ENCODE measurements around the gene GSTM2.

The GSTM2 gene

GRCh38 chr1:109667452-109668122, at the start of gene GSTM2:
Gene GSTM2, plus strand, starts transcription at chr1:109668057. Its CDS starts 59 bp downstream, at chr1:109668116.
- DNase-seq (ENCODE audit: low read depth in 2 of 2) = peak; percentile 70 to 75

GRCh38 chr1:109618661-109619575, 48.9 kb upstream of the GSTM2 start:
- DNase-seq (ENCODE audit: low read depth in 2 of 2) = no peak

GRCh38 chr1:109619576-109620400, 48.1 kb upstream of the GSTM2 start, which contains the start of the genes AMPD2 and GNAT2:
Gene AMPD2, plus strand, starts transcription at chr1:109619837. Its CDS starts 1,339 bp downstream, at chr1:109621176.
Gene GNAT2, minus strand, starts transcription at chr1:109619616. Its CDS starts 6,746 bp downstream, at chr1:109612870.
- DNase-seq (ENCODE audit: low read depth in 2 of 2) = peak; percentile 63 to 66

GRCh38 chr1:109620401-109620791, 47.5 kb upstream of the GSTM2 start:
- peak in 1 of 2 experiments; percentile 54 for DNase-seq (ENCODE audit: low read depth in 2 of 2)

DNA sequence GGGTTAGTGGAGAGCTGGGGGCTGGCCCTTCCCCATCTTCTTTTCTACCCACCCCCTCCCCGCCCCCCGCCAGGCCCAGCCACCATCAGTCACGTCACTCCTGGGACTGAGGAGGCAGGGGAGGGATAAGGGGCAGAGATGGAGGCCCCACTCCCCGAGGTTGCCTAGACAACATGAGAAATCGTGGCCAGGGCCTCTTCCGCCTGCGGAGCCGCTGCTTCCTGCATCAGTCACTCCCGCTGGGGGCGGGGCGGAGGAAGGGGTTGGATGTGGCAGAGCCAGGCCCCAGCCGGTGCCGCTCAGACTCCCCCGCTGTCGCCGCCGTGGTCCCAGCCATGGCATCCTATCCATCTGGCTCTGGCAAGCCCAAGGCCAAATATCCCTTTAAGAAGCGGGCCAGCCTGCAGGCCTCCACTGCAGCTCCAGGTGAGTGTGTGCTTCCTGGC, 47.0 kb upstream of the GSTM2 start:
- DNase-seq (ENCODE audit: low read depth in 2 of 2) = peak; percentile 89 to 90

DNA sequence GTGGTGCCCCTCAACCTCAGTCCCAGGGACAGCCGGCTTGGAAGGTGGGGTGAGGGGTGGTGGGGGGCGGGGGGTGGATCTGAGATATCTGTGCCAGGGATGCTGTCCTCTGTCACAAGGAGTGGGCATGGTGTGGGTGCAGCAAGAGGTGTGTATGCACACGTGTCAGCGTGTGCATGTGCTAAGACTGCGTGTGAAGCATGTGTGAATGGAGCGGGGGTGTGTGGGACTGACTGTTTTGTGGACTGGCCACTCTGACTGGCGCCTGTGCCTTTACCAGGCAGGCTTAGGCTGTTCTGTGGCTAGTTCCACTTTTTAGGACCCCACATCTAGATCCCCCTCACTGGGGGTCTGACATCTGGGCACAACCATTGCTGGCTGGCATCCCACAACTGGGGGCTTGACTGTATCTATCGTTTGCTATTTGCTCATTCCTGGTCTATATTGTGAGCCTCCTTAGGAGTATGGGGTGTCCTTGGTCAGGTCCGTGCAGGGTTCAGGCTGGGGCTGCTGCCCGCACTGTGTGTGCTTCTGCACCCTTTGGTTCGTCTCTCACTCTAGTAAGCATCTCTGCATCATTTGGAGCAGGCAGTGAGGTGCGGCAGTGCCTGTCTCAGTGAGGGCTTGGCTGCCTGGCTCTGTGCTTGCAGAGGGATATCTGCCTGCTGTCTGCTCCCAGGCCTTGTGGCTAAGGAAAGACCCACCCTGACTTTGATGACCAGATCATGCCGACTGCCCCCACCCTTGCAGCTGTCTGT, 46.3 kb upstream of the GSTM2 start:
- DNase-seq (ENCODE audit: low read depth in 2 of 2) = no peak

DNA sequence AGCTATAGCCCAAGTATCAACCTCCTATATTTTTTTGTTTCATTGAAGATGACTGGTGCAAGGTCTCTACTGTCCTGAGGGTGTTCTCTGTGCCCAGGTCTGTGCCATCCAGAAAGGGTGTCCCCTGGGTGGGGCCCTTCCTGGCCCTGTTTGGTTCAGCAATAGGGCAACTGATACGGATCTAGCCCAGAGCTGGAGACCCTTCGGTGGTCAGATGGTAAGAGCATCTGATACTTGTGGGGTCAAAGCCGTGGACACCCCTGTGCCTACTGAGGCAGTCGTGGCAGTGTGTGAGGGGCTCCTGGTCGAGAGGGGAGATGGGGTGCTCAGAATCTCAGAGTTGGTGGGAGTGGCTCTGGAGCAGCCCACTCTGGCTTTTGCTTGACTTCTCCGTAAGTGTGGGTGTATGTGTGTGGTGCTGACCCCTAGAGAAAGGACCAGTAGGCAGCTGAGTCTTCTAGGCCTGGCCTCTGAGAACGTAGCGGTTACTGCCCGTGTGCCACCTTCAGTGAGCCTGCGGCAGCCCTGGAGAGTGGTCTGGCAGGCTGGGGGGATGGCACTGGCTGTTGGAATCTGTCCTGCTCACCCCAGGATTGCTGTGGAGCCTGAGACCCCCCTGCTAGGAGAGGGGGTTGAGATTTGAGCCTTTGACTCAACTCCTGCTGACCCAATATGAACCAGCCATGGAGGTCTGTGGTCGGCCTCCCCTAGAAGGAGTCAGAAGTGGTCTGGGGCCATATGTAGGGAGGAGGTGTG, 45.5 kb upstream of the GSTM2 start:
- DNase-seq (ENCODE audit: low read depth in 2 of 2) = no peak

DNA sequence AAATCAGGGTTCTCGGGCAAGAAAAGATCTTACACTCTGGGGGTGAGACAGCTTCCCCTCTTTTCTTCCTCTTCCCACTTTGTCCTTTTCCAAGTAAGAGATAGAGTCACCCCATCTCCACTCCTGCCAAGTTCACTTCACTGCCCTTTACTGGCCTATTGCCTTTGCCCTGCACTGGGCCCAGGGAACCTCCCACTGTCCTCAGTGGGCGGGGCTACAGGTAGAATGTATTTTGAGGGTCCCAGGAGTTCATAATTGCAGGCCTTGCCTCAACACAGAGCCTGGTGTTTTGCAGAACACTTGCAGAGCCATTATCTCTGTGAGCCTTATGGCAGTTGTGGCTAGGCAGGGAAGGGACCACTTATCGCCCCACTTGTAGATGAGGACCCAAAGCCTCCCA, 45.0 kb upstream of the GSTM2 start:
- DNase-seq (ENCODE audit: low read depth in 2 of 2) = no peak

GRCh38 chr1:109623601-109624161, 44.2 kb upstream of the GSTM2 start:
- DNase-seq (ENCODE audit: low read depth in 2 of 2) = no peak

GRCh38 chr1:109624201-109625010, 43.5 kb upstream of the GSTM2 start:
- no peak for DNase-seq (ENCODE audit: low read depth in 2 of 2)

DNA sequence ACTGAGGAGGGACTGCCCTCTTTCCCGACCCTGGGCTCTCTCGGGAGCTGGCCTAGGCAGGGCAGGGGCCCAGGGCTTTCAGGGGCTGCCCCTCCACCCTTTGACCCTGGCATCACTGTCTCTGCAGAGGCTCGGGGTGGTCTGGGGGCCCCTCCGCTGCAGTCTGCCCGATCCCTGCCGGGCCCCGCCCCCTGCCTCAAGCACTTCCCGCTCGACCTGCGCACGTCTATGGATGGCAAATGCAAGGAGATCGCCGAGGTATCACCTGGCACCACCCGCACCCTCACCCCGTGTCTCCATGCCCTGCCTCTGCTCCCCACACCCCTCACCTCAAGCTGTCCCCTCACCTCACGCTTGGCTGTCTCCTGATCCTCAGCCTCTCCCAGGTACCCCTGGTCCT, 42.7 kb upstream of the GSTM2 start:
- DNase-seq (ENCODE audit: low read depth in 2 of 2) = no peak

DNA sequence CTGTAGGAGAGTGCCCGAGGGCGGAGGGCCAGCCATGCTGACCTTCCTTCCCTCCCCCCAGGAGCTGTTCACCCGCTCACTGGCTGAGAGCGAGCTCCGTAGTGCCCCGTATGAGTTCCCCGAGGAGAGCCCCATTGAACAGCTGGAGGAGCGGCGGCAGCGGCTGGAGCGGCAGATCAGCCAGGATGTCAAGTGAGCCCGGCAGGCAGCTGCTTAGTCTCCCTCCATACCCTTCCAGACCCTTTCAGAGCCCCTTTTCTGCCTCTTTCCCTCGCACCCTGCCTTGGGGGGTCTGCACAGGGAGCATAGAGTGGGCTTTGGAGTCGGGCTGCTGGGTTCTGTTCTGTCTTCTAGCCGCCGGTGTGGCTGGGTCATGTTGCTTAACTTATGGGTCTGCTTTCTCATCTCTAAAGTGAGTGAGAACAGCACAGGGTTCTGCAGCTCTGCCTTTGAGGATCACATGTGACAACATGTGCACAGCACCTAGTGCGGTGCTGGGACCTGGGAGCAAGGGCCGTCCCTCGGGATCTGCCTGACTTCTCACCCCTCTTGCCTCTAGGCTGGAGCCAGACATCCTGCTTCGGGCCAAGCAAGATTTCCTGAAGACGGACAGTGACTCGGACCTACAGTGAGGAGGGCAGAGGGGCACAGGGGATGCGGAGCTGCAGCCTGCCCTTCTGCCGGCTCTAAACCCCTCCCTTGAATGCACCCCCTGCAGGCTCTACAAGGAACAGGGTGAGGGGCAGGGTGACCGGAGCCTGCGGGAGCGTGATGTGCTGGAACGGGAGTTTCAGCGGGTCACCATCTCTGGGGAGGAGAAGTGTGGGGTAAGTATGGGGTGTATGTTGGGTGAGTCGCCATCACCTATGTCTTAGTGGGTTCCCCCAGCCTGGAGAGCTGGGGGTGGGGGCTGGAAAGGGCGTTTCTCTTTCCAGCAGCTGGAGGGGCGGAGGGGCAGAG, 42.0 kb upstream of the GSTM2 start:
- no peak for DNase-seq (ENCODE audit: low read depth in 2 of 2)

GRCh38 chr1:109626682-109627408, 41.0 kb upstream of the GSTM2 start:
- DNase-seq (ENCODE audit: low read depth in 2 of 2) = no peak

DNA sequence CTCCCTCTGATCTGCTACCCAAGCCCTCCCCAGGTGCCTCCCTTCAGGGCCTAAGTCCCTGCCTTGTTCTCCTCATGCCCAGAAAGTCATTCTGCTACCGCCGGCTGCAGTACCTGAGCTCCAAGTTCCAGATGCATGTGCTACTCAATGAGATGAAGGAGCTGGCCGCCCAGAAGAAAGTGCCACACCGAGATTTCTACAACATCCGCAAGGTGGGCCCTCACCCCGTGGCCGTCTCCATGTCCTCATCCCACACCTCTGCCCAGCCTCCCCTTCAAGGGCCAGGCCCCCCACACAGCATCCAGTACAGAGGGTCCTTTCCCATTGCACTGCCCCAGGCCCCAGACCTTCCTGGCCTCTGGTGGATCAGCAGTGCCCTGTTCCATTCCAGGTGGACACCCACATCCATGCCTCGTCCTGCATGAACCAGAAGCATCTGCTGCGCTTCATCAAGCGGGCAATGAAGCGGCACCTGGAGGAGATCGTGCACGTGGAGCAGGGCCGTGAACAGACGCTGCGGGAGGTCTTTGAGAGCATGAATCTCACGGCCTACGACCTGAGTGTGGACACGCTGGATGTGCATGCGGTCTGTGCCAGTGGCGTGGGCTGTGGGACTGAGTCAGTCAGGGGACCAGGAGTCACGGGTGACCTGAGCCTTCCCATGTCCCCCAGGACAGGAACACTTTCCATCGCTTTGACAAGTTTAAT, 40.0 kb upstream of the GSTM2 start:
- DNase-seq (ENCODE audit: low read depth in 2 of 2) = no peak

DNA sequence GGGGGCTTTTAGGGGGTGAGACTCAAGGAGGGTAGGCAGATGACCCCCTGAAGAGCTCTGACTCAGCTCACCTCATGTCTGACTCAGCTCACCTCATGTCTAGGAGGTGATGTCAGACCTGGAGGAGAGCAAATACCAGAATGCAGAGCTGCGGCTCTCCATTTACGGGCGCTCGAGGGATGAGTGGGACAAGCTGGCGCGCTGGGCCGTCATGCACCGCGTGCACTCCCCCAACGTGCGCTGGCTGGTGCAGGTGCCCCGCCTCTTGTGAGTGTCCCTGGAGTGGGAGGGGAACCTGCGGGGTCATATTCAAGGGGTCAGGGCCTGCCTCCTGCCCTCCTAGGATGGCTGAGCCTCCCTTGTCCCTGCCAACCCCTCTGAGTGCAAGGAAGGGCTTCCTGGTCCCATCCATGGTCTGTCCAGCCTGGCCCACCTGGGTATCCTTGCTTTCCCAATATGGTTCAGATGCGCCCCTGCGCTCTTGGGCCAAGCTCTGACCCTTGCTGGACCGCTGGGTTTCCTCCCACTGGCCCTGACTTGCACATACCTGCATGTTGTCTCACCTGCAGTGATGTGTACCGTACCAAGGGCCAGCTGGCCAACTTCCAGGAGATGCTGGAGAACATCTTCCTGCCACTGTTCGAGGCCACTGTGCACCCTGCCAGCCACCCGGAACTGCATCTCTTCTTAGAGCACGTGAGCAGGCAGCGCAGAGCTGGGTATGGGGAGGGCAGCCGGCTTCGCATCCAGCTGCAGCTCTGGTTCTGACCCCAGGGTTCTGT, 39.1 kb upstream of the GSTM2 start:
- DNase-seq (ENCODE audit: low read depth in 2 of 2) = no peak

Data from fibroblast of skin of left quadriceps (primary cell).